ENCODE data around the gene POU2AF3.

POU2AF3 gene

GRCh38 chr11:111305162-111305802 is 6.9 kb downstream of the POU2AF3 start:
- TF ChIP-seq, protein P1, sequence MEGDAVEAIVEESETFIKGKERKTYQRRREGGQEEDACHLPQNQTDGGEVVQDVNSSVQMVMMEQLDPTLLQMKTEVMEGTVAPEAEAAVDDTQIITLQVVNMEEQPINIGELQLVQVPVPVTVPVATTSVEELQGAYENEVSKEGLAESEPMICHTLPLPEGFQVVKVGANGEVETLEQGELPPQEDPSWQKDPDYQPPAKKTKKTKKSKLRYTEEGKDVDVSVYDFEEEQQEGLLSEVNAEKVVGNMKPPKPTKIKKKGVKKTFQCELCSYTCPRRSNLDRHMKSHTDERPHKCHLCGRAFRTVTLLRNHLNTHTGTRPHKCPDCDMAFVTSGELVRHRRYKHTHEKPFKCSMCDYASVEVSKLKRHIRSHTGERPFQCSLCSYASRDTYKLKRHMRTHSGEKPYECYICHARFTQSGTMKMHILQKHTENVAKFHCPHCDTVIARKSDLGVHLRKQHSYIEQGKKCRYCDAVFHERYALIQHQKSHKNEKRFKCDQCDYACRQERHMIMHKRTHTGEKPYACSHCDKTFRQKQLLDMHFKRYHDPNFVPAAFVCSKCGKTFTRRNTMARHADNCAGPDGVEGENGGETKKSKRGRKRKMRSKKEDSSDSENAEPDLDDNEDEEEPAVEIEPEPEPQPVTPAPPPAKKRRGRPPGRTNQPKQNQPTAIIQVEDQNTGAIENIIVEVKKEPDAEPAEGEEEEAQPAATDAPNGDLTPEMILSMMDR (IDR thresholded peaks at IDR 0.05; ENCODE audit: low read depth, low read length), result no peak
- no peak overlapping the region for H3K4me3 ChIP-seq (replicated peaks in 1 of 2; ENCODE audit: low read depth in 2 of 2, low read length in 2 of 2)
- no peak for DNase-seq (ENCODE audit: low read depth in 2 of 2)

GRCh38 chr11:111305876-111306275 is 7.5 kb downstream of the POU2AF3 start:
- TF ChIP-seq, protein P1 (IDR thresholded peaks at IDR 0.05; ENCODE audit: low read depth, low read length), result no peak
- no peak overlapping the region for H3K4me3 ChIP-seq (replicated peaks in 1 of 2; ENCODE audit: low read depth in 2 of 2, low read length in 2 of 2)
- DNase-seq (ENCODE audit: low read depth in 2 of 2), result no peak

GRCh38 chr11:111306321-111306720 is 8.0 kb downstream of the POU2AF3 start:
- DNase-seq (ENCODE audit: low read depth in 2 of 2), result no peak
- TF ChIP-seq, protein P1 (IDR thresholded peaks at IDR 0.05; ENCODE audit: low read depth, low read length), result no peak
- no peak overlapping the region for H3K4me3 ChIP-seq (replicated peaks in 1 of 2; ENCODE audit: low read depth in 2 of 2, low read length in 2 of 2)

- no peak overlapping the region for H3K4me3 ChIP-seq (replicated peaks in 1 of 2; ENCODE audit: low read depth in 2 of 2, low read length in 2 of 2)
- TF ChIP-seq, protein P1 (IDR thresholded peaks at IDR 0.05; ENCODE audit: low read depth, low read length), result no peak
- DNase-seq (ENCODE audit: low read depth in 2 of 2), result no peak
Measured at GRCh38 chr11:111307472-111308108, 9.2 kb downstream of the POU2AF3 start.

- DNase-seq (ENCODE audit: low read depth in 2 of 2), result peak in 1 of 2 donors; percentile 24
- TF ChIP-seq, protein P1 (IDR thresholded peaks at IDR 0.05; ENCODE audit: low read depth, low read length), result no peak
- no peak overlapping the region for H3K4me3 ChIP-seq (replicated peaks in 1 of 2; ENCODE audit: low read depth in 2 of 2, low read length in 2 of 2)
Measured at GRCh38 chr11:111308140-111308539, 9.8 kb downstream of the POU2AF3 start.

DNA sequence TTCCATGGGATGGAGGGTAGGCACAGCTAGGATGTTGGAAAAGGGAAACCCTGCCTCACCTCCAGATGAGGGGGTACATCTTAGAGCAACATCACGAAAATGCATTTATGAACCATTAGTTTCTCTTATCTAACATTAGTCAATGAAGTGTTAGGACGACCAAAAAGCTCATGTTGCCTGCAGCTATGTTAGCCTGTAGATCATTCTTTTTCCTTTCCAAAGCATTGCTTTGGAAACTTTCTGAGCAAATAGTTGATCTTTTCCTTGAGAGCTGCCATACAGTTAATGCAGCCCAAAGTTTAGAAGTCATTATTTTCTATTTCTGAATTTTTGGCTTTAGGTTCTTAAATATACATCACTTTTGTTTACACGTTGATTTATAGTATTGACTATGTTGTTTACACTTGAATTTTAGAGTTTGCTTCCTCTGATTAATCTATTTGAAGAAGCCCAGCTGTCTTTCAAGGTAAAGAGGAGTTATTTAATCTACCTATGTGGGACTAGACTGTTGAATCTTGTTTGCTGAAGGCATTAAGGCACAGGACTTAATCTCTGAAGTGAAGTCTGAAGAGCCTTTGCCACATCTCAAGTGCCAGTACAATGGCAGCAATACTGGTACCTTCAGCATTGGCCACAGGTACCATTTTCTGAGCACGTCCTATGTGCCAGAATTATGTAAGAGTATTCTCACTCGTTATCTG is 11.0 kb downstream of the POU2AF3 start:
- no peak for DNase-seq (ENCODE audit: low read depth in 2 of 2)
- TF ChIP-seq, protein P1 (IDR thresholded peaks at IDR 0.05; ENCODE audit: low read depth, low read length), result no peak
- no peak overlapping the region for H3K4me3 ChIP-seq (replicated peaks in 1 of 2; ENCODE audit: low read depth in 2 of 2, low read length in 2 of 2)

Data from cardiac fibroblast (primary cell).